Stimulated activated CD4-positive, alpha-beta T cell treated with anti-CD3 and anti-CD28 coated beads, TNF-alpha, amount 100 ng/mL, for 4 hours (primary cell): Measurements from ENCODE around the gene CLK1.

ENCODE experiments used
- DNase-seq, 3 experiments: peaks; one replicate each; pipeline ENCODE4 v3.0.0-alpha.2; 2020; ENCODE audit warnings: low read depth in 3 of 3

Gene CLK1

DNA sequence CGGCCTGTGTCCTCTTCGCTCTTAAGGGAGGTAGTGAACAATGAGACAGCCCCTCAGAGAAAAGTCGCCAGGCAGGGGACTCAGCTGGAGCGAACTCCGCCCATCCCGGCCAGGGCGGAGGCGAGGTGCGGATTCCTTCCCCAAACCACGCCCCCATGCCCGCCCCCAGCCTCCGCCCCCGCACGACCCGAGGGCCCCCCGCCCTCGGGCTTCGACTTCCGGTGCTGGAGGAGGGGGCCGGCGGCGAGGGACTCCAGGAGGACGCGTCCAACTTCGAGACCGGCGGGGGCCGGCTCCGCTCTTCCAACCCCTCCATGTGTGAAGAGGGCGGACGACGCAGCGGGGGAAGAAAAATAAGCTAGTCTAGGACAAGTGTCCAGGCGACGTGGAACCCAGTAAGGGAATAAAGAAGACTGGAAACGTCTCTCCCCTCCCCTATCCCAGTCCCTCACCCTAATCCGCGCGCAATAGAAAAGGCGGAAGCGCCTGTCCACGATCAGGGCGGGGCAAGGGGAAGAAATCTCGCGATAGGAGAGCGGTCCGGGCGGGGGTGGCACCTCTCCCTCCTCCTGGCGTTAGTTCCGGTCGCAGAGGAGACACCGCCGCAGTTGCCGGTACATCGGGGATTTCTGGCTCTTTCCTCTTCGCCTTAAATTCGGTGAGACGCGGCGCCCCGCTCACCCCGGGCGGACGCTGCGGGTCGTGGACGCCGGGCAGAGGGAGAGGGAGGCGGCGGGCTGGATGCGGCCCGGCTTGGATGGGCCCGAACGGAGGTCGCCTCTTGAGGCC is 52.9 kb downstream of the CLK1 start, which contains the start of gene BZW1:
Gene BZW1 (plus strand): TSS at position 578 of the 789 bp plus-strand sequence. CDS start 1,308 bp downstream, outside the sequence.
- peak; percentile 92 to 96 (median 93) for DNase-seq

DNA sequence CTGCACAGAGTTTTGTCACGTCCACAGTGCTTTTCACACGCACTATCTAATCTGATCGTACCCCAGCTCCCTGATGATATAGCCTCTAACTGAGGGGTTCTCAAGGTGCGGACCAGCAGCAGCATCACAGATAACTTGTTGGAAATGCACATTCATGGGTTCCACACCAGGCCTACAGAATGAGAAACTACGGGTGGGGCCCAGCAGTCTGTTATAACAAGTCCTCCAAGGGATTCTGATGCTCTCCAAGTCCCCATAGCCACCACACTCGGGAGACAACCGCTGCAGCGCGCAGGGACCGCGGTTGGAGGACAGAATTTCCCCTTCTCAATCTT is 53.5 kb downstream of the CLK1 start:
- no peak for DNase-seq

DNA sequence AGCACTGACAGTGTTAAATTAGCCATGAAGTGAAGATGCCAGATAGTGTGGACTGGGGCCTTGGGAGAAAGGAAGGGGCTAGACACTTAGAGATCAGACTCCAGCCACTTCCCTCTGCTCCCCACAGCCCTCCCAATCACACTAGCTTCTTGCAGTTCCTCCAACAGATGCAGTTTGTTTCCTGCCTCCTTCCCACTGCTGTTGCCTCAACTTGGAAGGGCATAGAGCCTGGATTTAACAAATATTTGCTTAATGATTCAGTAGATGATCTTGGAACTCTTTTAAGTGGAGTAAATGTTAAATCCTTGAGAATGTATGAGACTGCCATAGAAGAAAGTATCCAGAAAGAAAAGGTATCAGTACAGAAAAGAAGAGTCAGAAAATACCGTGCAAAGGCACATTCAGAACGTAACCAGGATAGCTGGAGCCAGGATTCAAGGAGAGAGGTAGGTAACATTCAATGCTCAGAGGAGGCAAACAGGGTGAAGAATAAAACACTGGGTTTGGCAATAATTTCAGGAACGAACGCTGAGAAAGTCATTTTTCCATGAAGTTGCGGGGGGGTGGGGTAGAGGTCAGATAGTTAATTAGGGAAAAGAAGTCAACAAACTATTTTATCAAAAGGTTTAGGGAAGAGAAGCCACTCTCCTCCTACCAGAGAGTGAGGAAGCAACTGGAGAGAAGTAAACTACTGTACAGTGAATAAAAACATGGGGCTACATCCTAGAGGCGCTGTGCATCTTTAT is 54.0 kb downstream of the CLK1 start:
- DNase-seq, result no peak

DNA sequence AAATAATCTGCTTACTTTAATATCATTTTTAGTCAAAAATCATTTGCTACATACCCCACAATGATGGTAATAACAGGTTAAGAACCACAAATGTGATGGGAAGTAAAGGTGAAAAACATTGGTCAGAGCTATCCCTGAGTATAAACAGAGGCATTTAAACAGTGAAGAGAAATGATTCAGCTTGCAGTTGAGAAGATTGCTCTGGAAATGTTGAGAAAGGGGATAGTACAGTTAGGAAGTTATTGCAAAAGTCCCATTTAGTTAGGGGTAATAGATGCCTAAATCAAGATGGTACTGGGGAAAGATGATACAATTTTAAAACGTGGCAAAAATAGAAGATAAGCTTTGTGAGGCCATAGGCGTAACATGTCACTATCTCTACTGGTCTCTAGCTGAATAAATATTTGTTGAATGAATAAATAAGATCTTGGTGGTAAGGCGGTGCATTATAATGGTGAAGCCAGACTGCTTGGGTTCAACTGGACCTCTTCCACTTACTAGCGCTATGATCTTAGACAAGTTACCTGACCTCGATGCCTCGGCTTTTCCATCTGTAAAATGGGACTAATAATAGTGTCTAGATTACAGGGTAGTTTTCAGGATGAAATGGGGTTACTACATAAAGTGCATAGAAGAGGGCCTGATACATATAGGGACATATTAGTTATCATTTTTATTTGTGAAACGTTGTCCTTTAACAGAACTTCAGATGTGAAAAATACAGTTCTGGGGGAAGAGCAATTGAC is 54.8 kb downstream of the CLK1 start:
- DNase-seq, result no peak
